Sciatic nerve (tissue), 2 donors: ENCODE data around the gene ZNF398. TPM values are rescaled to one million over a fixed set of nuclear protein-coding genes. Genes with fewer than 3 reads are reported as not detected.

ENCODE experiments used
- ATAC-seq: fragments of 200-7000 bp; cut with Tn5 transposase; one replicate; pipeline ENCODE4 v1.9.1; 2020; ENCODE audit warnings: mild to moderate bottlenecking, moderate library complexity
- DNase-seq: peaks from one replicate; pipeline ENCODE4 v3.0.0-alpha.2; 2020; ENCODE audit warnings: low spot score
- intact Hi-C: fragments of 100-400 bp; cut with DNase I; formaldehyde crosslinking; loops from one replicate; pipeline ENCODE4 v1.14.2; 2022
- total RNA-seq: library from RNA; stranded (reverse); fragmentation: NEBNext Ultra II Directional; extraction: Animal tissue kit (Norgen Biotek cat#: 25700); gene quantifications from one replicate; pipeline ENCODE4 v1.2.1, GENCODE V29; 2021
- donor health status: DM: no; HTN: no; CAD: no.
- donor health status: DM: no; HTN: no; CAD: no.

ZNF398 gene
- total RNA-seq, 1 donor from 2014 or later = 17.3 TPM

GRCh38 chr7:149145031-149145845, 2.0 kb upstream of the ZNF398 start:
- DNase-seq (no peak), ATAC-seq (no peak)
- intact Hi-C loops = no loop called here

GRCh38 chr7:149147752-149148653, 750 bp downstream of the ZNF398 start:
- ATAC-seq (peak; percentile 29), DNase-seq (peak; percentile 69)
- intact Hi-C loops = no loop called here

- ATAC-seq = no peak
- intact Hi-C loops = no loop called here
- DNase-seq = no peak
Measured at GRCh38 chr7:149150981-149151380, 3.7 kb downstream of the ZNF398 start.

- intact Hi-C loops = no loop called here
- ATAC-seq (no peak), DNase-seq (no peak)
Measured at GRCh38 chr7:149153346-149153745, 6.1 kb downstream of the ZNF398 start.

- no peak for ATAC-seq
- intact Hi-C loops = no loop called here
- no peak for DNase-seq
Measured at GRCh38 chr7:149154056-149154455, 6.8 kb downstream of the ZNF398 start.

- DNase-seq (no peak), ATAC-seq (no peak)
- intact Hi-C loops = no loop called here
Measured at GRCh38 chr7:149156898-149157297, 9.6 kb downstream of the ZNF398 start.

GRCh38 chr7:149161241-149161848, 14.1 kb downstream of the ZNF398 start:
- intact Hi-C loops = no loop called here

GRCh38 chr7:149166142-149166541, 18.9 kb downstream of the ZNF398 start:
- ATAC-seq (no peak), DNase-seq (no peak)
- intact Hi-C loops = no loop called here

More at GRCh38 chr7:149161241-149161848, 14.1 kb downstream of the ZNF398 start:
- DNase-seq (no peak), ATAC-seq (no peak)

- intact Hi-C loops = no loop called here
- no peak for ATAC-seq
- no peak for DNase-seq
Measured at GRCh38 chr7:149166630-149167352, 19.5 kb downstream of the ZNF398 start.

- no peak for DNase-seq
- intact Hi-C loops = no loop called here
- ATAC-seq = no peak
Measured at GRCh38 chr7:149171892-149172533, 24.8 kb downstream of the ZNF398 start.

- intact Hi-C loops = no loop called here
- no peak for ATAC-seq
Measured at GRCh38 chr7:149172534-149172920, 25.3 kb downstream of the ZNF398 start.

GRCh38 chr7:149175150-149175549, 27.9 kb downstream of the ZNF398 start:
- ATAC-seq = no peak
- no peak for DNase-seq
- intact Hi-C loops = no loop called here

More at GRCh38 chr7:149172534-149172920, 25.3 kb downstream of the ZNF398 start:
- DNase-seq = no peak

GRCh38 chr7:149179241-149179640, 32.0 kb downstream of the ZNF398 start:
- DNase-seq = no peak
- intact Hi-C loops = no loop called here
- no peak for ATAC-seq

- DNase-seq = no peak
- ATAC-seq = no peak
- intact Hi-C loops = no loop called here
Measured at GRCh38 chr7:149180722-149181449, 33.6 kb downstream of the ZNF398 start.

GRCh38 chr7:149181450-149181790, 34.2 kb downstream of the ZNF398 start:
- ATAC-seq (no peak), DNase-seq (no peak)
- intact Hi-C loops = no loop called here

GRCh38 chr7:149184274-149184673, 37.0 kb downstream of the ZNF398 start:
- intact Hi-C loops = no loop called here
- no peak for DNase-seq
- no peak for ATAC-seq

GRCh38 chr7:149188213-149188612, 41.0 kb downstream of the ZNF398 start:
- DNase-seq = no peak
- intact Hi-C loops = no loop called here
- no peak for ATAC-seq

GRCh38 chr7:149188637-149189259, 41.5 kb downstream of the ZNF398 start:
- no peak for DNase-seq
- ATAC-seq = peak; percentile 51

More at GRCh38 chr7:149188637-149189259, 41.5 kb downstream of the ZNF398 start:
- intact Hi-C loops = no loop called here
